Neural crest cell (in vitro differentiated cells): ENCODE measurements around the gene DEPP1. TPM values are rescaled to one million over a fixed set of nuclear protein-coding genes. Genes with fewer than 3 reads are reported as not detected.

Experiments used
- DNase-seq: peaks from one replicate; pipeline ENCODE4 v3.0.0; 2021; ENCODE audit warnings: low read depth, mixed read lengths, low spot score
- H3K27ac Mint-ChIP-seq: one replicate; pipeline ENCODE4 v1.8.0; 2021; ENCODE audit warnings: mild to moderate bottlenecking, mixed read lengths; ENCODE audit not compliant: unreplicated experiment
- H3K27me3 Mint-ChIP-seq: 2 replicates; pipeline ENCODE4 v1.8.0; 2021; ENCODE audit warnings: low read depth, mild to moderate bottlenecking, mixed read lengths
- H3K36me3 Mint-ChIP-seq: 2 replicates; pipeline ENCODE4 v1.8.0; 2021; ENCODE audit warnings: low read depth, mild to moderate bottlenecking, mixed read lengths
- H3K4me1 Mint-ChIP-seq: 2 replicates; pipeline ENCODE4 v1.8.0; 2021; ENCODE audit warnings: mixed read lengths
- H3K4me3 Mint-ChIP-seq: one replicate; pipeline ENCODE4 v1.8.0; 2021; ENCODE audit warnings: mild to moderate bottlenecking, mixed read lengths
- H3K9me3 Mint-ChIP-seq: 2 replicates; pipeline ENCODE4 v1.8.0; 2021; ENCODE audit warnings: mixed read lengths
- total RNA-seq: library from RNA; stranded (reverse); gene quantifications from 2 replicates; pipeline ENCODE4 v1.2.1, GENCODE V29; 2021
- TF ChIP-seq, protein P1 (sequence below): fragments of 200-600 bp; sonication (generic); conservative IDR thresholded peaks from 2 replicates; pipeline ENCODE4 v1.5.0; 2021; ENCODE audit warnings: antibody characterized with exemption, mild to moderate bottlenecking

Gene DEPP1
- total RNA-seq, 1 donor from 2014 or later, result 1.1 TPM

- TF ChIP-seq, protein P1, sequence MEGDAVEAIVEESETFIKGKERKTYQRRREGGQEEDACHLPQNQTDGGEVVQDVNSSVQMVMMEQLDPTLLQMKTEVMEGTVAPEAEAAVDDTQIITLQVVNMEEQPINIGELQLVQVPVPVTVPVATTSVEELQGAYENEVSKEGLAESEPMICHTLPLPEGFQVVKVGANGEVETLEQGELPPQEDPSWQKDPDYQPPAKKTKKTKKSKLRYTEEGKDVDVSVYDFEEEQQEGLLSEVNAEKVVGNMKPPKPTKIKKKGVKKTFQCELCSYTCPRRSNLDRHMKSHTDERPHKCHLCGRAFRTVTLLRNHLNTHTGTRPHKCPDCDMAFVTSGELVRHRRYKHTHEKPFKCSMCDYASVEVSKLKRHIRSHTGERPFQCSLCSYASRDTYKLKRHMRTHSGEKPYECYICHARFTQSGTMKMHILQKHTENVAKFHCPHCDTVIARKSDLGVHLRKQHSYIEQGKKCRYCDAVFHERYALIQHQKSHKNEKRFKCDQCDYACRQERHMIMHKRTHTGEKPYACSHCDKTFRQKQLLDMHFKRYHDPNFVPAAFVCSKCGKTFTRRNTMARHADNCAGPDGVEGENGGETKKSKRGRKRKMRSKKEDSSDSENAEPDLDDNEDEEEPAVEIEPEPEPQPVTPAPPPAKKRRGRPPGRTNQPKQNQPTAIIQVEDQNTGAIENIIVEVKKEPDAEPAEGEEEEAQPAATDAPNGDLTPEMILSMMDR, result no peak
- H3K9me3 Mint-ChIP-seq, result no peaks in the 10 kb centered on the region
- H3K27ac Mint-ChIP-seq, result peak overlapping the region; percentile 99
- peak overlapping the region; percentile 73 for H3K4me3 Mint-ChIP-seq
- H3K4me1 Mint-ChIP-seq, result peaks cover 87% of the 10 kb centered on the region
- H3K36me3 Mint-ChIP-seq, result no peaks in the 10 kb centered on the region
- H3K27me3 Mint-ChIP-seq, result no peaks in the 10 kb centered on the region
- DNase-seq, result no peak
Measured at GRCh38 chr10:44961931-44962750, 16.5 kb downstream of the DEPP1 start.

DNA sequence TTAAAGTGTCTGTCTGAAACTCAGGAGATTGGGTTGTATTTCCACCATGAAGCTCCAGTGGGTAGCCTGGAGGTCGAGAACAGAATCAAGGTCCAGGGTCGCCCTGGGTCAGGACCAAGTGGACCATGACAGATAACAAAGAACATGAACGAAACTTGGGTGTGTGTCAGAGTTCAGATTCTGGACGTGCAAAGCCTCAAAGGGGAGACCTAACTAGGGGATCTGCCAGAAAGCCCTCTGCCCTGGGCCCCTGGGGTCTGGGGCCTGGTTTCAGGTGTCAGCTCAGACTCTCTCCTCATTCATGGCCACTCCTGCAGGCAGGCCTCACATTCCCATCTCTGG is 17.4 kb downstream of the DEPP1 start:
- peaks cover 82% of the 10 kb centered on the region for H3K4me1 Mint-ChIP-seq
- TF ChIP-seq, protein P1, result no peak
- no peak overlapping the region for H3K27ac Mint-ChIP-seq
- peak overlapping the region; percentile 84 for H3K4me3 Mint-ChIP-seq
- DNase-seq, result no peak
- H3K36me3 Mint-ChIP-seq, result peaks cover 1% of the 10 kb centered on the region
- no peaks in the 10 kb centered on the region for H3K27me3 Mint-ChIP-seq
- H3K9me3 Mint-ChIP-seq, result no peaks in the 10 kb centered on the region

- no peaks in the 10 kb centered on the region for H3K9me3 Mint-ChIP-seq
- H3K4me1 Mint-ChIP-seq, result peaks cover 80% of the 10 kb centered on the region
- no peaks in the 10 kb centered on the region for H3K27me3 Mint-ChIP-seq
- DNase-seq, result no peak
- H3K36me3 Mint-ChIP-seq, result peaks cover 4% of the 10 kb centered on the region
- peak overlapping the region; percentile 84 for H3K4me3 Mint-ChIP-seq
- no peak overlapping the region for H3K27ac Mint-ChIP-seq
- TF ChIP-seq, protein P1, result no peak
Measured at GRCh38 chr10:44960482-44961229, 18.0 kb downstream of the DEPP1 start.

DNA sequence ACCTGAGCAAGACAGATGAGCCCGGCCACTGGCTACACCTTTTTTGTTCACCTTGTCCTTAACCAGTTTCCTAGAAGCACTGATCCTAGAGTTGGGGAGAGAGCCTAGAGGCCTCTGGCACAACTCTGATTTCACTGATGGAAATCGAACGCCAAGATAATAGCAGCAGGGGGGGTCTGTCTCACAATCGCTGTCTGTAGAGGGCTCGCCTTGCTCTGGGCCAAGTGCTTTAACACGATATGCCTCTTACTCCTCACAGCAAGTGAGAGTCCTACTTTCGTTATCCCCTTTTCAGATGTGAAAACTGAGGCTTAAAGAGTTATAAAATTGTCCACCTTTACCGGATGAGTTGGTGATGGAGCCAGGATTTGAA is 18.5 kb downstream of the DEPP1 start:
- peaks cover 77% of the 10 kb centered on the region for H3K4me1 Mint-ChIP-seq
- no peak for DNase-seq
- no peak overlapping the region for H3K27ac Mint-ChIP-seq
- H3K27me3 Mint-ChIP-seq, result no peaks in the 10 kb centered on the region
- H3K36me3 Mint-ChIP-seq, result peaks cover 4% of the 10 kb centered on the region
- TF ChIP-seq, protein P1, result no peak
- H3K9me3 Mint-ChIP-seq, result no peaks in the 10 kb centered on the region
- peak overlapping the region; percentile 84 for H3K4me3 Mint-ChIP-seq

GRCh38 chr10:44959247-44960087 is 19.1 kb downstream of the DEPP1 start, which contains the start of gene RASSF4:
Gene RASSF4, plus strand, starts transcription at chr10:44959802. Its CDS starts 10,401 bp downstream, at chr10:44970203.
- H3K27me3 Mint-ChIP-seq, result no peaks in the 10 kb centered on the region
- H3K4me3 Mint-ChIP-seq, result peak within 1 kb of the TSS; percentile 92
- no peaks in the 10 kb centered on the region for H3K9me3 Mint-ChIP-seq
- peaks cover 76% of the 10 kb centered on the region for H3K4me1 Mint-ChIP-seq
- H3K36me3 Mint-ChIP-seq, result peaks cover 4% of the 10 kb centered on the region
- TF ChIP-seq, protein P1, result no peak
- DNase-seq, result peak; percentile 85
- peak within 1 kb of the TSS; percentile 69 for H3K27ac Mint-ChIP-seq
